ENCODE data around the gene TNIP1.

DNA sequence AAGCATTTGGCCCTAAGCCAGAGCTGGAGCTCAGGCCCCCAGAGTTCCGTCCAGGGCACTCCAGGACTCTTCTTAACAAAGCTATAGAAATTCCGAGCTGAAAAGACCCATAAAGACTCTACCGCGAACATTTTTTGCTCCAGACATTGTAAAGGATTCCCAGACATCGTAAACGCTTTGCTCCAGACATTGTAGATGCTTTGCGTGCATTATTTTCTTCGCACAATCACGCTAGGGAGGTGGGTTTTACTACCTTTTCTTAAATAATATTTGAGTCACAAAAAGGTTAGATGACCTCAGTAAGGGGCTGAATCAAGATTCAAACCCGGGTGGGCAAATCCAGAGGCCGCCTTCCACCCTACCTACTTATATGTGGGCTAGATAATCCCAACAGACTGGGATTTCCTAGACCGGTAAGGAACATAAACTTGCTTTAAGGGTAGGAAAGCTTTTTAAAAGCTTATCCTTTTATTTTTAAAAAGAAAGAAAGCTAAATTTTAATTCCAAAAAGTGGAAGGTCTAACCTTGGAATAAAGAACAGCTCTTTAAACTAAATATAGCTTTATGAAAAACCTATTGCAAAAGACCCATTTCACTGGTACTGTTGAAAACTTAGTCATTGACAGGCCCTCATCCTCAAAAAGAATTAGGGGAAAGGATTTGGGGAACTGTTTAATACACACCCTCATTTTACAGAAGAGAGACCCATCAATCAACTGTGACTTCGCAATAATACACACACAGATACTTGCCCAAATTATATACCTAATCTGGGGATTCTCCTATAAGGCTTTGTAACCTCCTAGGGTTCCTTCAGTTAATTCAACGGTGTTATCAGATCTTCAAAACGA lies 822 bp upstream of the TNIP1 start:
- TF ChIP-seq POLR2A (IDR thresholded peaks at IDR 0.05; ENCODE audit: low read depth, low read length) (no peak), POLR2AphosphoS5 (IDR thresholded peaks at IDR 0.05; ENCODE audit: low read depth, low read length) (no peak), TAF1 (IDR thresholded peaks at IDR 0.05; ENCODE audit: low read depth, low read length) (no peak), SPI1 (IDR thresholded peaks at IDR 0.05; ENCODE audit: low read depth, low read length) (no peak), POU2F2 (IDR thresholded peaks at IDR 0.05; ENCODE audit: low read depth, low read length) (no peak)

Data from GM12891 (cell line).